ENCODE data around the gene ZNF469. TPM values are rescaled to one million over a fixed set of nuclear protein-coding genes. Genes with fewer than 3 reads are reported as not detected.

The ZNF469 gene
- polyA plus RNA-seq, 1 donor from 2014 or later = not detected

DNA sequence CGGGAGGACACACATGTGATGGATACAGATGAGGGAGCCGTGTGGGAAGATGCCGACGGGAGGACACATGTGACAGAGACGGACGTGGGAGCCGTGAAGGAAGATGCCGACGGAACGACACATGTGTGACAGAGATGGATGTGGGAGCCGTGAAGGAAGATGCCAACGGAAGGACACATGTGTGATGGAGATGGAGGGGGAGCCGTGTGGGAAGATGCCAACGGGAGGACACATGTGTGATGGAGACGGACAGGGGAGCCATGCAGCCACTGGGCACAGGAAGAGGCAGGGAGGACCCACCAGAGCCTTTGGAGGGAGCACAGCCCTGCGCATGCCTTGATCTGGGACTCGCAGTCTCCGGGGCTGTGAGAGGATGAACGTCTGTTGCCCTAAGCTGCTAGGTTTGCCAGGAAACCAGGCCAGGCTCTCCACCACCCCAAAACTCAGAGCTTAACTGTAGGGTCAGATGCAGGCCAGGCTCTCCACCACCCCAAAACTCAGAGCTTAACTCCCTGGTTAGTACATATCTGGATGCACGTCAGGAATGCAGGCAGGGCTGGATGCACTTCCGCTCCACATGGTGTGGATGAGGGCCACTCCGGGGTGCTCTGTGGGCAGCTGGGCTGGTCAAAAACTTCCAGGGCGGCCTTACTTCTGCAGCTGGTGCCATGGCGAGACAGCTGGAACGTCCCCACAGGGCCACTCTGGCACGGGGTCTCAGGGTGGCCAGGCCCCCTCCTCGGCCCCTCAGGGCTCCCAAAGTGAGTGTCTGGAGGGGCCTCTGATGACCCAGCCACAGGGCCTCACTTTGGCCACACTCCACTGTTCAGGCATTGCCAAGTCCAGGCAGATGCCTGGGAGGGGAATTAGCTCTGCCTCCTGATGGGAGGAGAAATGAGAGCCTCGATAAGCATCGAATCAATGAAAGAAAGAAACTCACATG, 47.7 kb upstream of the ZNF469 start:
- TF ChIP-seq MXI1 (conservative IDR thresholded peaks at IDR 0.05; ENCODE audit: poor library complexity, severe bottlenecking) (no peak), TAF1 (IDR thresholded peaks at IDR 0.05; ENCODE audit: low read depth) (no peak), POLR2AphosphoS5 (IDR thresholded peaks at IDR 0.05) (no peak), CTCF (IDR thresholded peaks at IDR 0.05; ENCODE audit: poor library complexity, severe bottlenecking) (no peak), RAD21 (conservative IDR thresholded peaks at IDR 0.05) (no peak), EZH2 (IDR thresholded peaks at IDR 0.05; ENCODE audit: borderline replicate concordance, insufficient read depth, low read length, poor library complexity, severe bottlenecking) (no peak)
- Histone ChIP-seq H3K27me3 (ENCODE audit: insufficient read depth, low read depth, low read length) (no peaks in the 10 kb centered on the region), H3K79me2 (replicated peaks; ENCODE audit: insufficient read depth, low read length) (no peaks in the 10 kb centered on the region), H2AFZ (ENCODE audit: low read depth, low read length) (no peak overlapping the region), H3K9me3 (ENCODE audit: low read length) (no peaks in the 10 kb centered on the region), H4K20me1 (ENCODE audit: insufficient read depth) (no peaks in the 10 kb centered on the region), H3K4me3 (ENCODE audit: low read length) (no peak overlapping the region), H3K9ac (ENCODE audit: low read length) (no peak overlapping the region), H3K36me3 (ENCODE audit: insufficient read depth, low read length) (no peaks in the 10 kb centered on the region), H3K4me2 (ENCODE audit: low read length) (no peak overlapping the region), H3K9me2 (ENCODE audit: insufficient read depth, low read length) (no peaks in the 10 kb centered on the region), H3K27ac (ENCODE audit: low read length) (no peak overlapping the region), H3F3A (ENCODE audit: insufficient read depth, low read length, poor library complexity, severe bottlenecking) (no peaks in the 10 kb centered on the region)

GRCh38 chr16:88337021-88337420, 45.7 kb upstream of the ZNF469 start:
- no peak overlapping the region for H3K4me3 ChIP-seq (ENCODE audit: low read length)
- no peaks in the 10 kb centered on the region for H4K20me1 ChIP-seq (ENCODE audit: insufficient read depth)
- no peaks in the 10 kb centered on the region for H3K9me3 ChIP-seq (ENCODE audit: low read length)
- no peak overlapping the region for H3K27ac ChIP-seq (ENCODE audit: low read length)
- no peaks in the 10 kb centered on the region for H3K9me2 ChIP-seq (ENCODE audit: insufficient read depth, low read length)
- H3F3A ChIP-seq (ENCODE audit: insufficient read depth, low read length, poor library complexity, severe bottlenecking) = no peaks in the 10 kb centered on the region
- no peak overlapping the region for H3K4me2 ChIP-seq (ENCODE audit: low read length)
- no peaks in the 10 kb centered on the region for H3K79me2 ChIP-seq (replicated peaks; ENCODE audit: insufficient read depth, low read length)
- no peaks in the 10 kb centered on the region for H3K36me3 ChIP-seq (ENCODE audit: insufficient read depth, low read length)
- H3K27me3 ChIP-seq (ENCODE audit: insufficient read depth, low read depth, low read length) = no peaks in the 10 kb centered on the region
- no peak overlapping the region for H3K9ac ChIP-seq (ENCODE audit: low read length)
- TF ChIP-seq RAD21 (conservative IDR thresholded peaks at IDR 0.05) = no peak
- TF ChIP-seq, protein P1, sequence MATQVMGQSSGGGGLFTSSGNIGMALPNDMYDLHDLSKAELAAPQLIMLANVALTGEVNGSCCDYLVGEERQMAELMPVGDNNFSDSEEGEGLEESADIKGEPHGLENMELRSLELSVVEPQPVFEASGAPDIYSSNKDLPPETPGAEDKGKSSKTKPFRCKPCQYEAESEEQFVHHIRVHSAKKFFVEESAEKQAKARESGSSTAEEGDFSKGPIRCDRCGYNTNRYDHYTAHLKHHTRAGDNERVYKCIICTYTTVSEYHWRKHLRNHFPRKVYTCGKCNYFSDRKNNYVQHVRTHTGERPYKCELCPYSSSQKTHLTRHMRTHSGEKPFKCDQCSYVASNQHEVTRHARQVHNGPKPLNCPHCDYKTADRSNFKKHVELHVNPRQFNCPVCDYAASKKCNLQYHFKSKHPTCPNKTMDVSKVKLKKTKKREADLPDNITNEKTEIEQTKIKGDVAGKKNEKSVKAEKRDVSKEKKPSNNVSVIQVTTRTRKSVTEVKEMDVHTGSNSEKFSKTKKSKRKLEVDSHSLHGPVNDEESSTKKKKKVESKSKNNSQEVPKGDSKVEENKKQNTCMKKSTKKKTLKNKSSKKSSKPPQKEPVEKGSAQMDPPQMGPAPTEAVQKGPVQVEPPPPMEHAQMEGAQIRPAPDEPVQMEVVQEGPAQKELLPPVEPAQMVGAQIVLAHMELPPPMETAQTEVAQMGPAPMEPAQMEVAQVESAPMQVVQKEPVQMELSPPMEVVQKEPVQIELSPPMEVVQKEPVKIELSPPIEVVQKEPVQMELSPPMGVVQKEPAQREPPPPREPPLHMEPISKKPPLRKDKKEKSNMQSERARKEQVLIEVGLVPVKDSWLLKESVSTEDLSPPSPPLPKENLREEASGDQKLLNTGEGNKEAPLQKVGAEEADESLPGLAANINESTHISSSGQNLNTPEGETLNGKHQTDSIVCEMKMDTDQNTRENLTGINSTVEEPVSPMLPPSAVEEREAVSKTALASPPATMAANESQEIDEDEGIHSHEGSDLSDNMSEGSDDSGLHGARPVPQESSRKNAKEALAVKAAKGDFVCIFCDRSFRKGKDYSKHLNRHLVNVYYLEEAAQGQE (IDR thresholded peaks at IDR 0.05; ENCODE audit: borderline replicate concordance) = no peak
- TF ChIP-seq TAF1 (IDR thresholded peaks at IDR 0.05; ENCODE audit: low read depth) = no peak
- no peak for TF ChIP-seq EZH2 (IDR thresholded peaks at IDR 0.05; ENCODE audit: borderline replicate concordance, insufficient read depth, low read length, poor library complexity, severe bottlenecking)
- TF ChIP-seq MXI1 (conservative IDR thresholded peaks at IDR 0.05; ENCODE audit: poor library complexity, severe bottlenecking) = no peak
- no peak for TF ChIP-seq CTCF (IDR thresholded peaks at IDR 0.05; ENCODE audit: poor library complexity, severe bottlenecking)
- TF ChIP-seq POLR2AphosphoS5 (IDR thresholded peaks at IDR 0.05) = no peak
- no peak for TF ChIP-seq EP300 (conservative IDR thresholded peaks at IDR 0.05; ENCODE audit: poor library complexity, severe bottlenecking)
- no peak for TF ChIP-seq SMC3 (conservative IDR thresholded peaks at IDR 0.05; ENCODE audit: poor library complexity)
- H2AFZ ChIP-seq (ENCODE audit: low read depth, low read length) = no peak overlapping the region

Data from neural cell (in vitro differentiated cells).